SIG-M5 treated with dmso at 0.1 percent for 504 hours (cell line): ENCODE results near the gene CHPF.

Experiments used
- DNase-seq: peaks from one replicate; lab custom pipeline; 2025; ENCODE audit not compliant: unreplicated experiment; lab: John Stamatoyannopoulos, UW

Gene CHPF

DNA sequence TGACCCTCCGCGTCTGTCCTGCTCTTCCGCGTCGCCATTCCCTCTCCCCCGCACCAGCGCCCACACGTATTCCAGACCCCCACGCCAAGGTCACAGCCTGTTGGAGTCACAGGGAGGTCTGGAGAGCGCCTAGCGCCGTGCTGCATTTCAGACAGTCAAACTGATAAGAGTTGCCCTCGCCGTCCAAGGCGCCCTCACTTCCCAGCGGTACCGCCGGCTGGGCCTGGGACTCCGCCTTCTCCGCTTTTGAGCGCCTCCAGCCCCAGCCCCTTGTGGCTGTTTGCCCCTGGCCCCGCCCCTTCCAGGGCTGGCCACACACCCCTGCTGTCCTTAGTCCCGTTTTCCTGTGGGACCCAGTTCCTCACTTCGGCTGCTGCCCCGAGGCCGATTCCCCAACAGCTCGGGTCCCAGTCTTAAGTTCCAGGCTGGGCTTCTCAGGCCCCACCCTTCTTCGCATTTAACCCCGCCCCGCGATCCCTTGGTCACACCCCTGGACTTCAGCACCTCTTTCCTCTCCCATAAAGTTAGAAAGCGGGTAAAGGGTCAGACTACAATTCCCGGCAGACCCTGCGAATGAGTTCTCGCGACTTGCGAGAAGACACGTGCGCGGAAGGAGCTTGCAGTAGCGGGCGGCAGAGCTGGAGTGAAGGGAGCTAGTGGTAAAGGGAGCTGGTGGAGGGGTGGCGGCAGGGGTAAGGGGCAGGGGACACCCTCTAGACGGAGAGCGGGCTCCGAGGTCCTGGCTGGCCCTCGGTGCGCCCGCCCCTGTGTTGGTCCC is 45.1 kb downstream of the CHPF start, which contains the start of gene GMPPA:
TSS of gene GMPPA (plus strand) at position 612 of the 778 bp plus-strand sequence. CDS start 1,085 bp downstream, outside the sequence.
- peak; percentile 99 for DNase-seq

DNA sequence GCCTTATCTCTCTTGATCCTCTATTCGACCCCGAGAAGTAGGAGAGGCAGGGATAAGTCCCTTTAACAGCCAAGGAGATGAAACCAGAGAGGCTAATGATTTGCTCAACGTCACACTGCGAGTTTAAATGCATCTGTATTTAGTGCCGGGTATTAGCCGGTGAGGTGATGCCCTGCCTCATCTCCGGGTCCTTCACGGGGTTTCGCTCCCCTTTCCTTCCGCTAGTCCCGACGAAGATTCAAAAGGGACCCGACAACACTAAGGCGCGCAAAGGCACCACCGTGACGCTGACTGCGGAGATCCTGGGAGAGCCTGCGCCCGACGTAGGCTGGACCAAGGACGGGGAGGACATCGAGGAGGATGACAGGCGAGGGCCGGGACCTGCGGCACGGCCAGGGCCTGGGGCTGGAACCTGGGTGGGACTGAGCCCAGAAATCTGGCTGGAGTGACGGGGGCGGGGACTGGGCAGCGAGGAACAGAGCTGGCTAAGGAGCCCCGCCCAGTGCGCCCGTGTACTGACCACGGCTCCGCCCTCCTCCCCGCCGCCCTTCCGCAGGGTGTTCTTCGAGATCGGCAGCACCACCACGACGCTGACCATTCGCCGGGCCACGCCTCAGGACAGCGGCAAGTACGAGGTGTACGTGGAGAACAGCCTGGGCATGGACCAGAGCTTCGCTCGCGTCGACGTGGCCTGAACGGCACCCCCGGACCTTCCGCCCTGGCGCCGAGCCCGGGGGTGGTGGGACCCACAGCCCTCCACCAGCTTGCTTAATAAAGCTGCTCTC is 45.9 kb downstream of the CHPF start:
- DNase-seq: peak; percentile 47

DNA sequence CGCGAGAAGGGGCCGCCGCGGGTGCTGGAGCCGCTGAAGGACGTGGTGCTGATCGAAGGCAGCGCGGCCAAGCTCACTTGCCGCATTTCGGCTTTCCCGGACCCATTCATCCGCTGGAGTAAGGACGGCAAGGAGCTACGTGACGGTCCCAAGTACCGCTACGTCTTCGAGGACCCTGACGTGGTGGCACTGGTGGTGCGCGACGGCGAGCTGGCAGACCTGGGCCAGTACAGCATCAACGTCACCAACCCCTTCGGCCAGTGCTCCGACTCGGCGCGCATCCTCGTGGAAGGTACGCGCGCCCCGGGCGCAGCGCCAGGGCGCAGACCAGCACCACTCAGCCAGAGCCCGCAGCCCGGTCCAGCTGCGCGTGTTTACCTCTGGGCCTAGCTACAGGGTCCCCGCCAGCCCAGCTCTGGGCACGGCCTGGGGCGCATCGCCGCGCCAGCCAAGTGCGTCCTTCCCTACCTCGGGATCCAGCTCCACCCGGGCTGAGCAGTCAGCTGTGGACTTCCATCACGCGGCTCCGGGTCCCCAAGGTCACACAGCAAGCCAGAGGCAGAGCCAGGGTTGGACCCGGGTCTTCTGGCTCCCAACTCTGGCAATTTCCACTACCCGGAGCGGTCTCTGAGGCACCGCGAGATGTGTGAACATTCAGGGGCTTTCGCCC is 46.6 kb downstream of the CHPF start:
- DNase-seq: no peak

GRCh38 chr2:219496247-219496824 is 47.3 kb downstream of the CHPF start:
- no peak for DNase-seq

DNA sequence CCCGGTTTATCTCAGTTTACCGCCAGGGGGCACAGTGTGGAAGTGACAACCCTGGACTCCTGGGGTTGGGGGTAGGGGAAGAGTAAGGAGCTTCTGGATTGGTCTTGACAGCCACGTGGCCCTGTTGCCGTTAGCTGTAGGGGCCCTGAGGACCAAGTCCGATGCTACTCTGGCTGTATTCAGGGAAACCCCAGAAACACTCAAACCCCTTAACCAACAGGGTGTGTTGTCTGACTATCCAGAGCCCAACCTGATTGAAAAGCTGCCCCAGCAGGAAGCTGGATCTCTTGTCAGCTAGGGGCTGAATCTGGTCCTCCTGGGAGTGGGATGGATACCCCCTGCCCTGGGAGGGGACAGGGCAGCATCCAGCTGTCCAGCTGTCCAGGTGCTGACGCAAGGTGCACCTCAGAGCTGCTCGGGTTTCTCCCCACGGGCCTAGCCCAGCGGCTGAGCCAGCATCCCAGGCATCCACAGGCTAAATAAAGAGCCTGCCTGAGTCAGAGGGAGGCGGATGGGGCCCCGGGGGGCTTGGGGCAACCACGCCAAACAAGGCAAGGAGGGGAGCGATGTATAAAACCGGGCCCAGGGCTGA is 48.0 kb downstream of the CHPF start:
- DNase-seq: peak; percentile 79

- no peak for DNase-seq
Observed at GRCh38 chr2:219494952-219495530, 48.6 kb downstream of the CHPF start.

- DNase-seq: no peak
Observed at GRCh38 chr2:219493086-219493485, 50.5 kb downstream of the CHPF start.

DNA sequence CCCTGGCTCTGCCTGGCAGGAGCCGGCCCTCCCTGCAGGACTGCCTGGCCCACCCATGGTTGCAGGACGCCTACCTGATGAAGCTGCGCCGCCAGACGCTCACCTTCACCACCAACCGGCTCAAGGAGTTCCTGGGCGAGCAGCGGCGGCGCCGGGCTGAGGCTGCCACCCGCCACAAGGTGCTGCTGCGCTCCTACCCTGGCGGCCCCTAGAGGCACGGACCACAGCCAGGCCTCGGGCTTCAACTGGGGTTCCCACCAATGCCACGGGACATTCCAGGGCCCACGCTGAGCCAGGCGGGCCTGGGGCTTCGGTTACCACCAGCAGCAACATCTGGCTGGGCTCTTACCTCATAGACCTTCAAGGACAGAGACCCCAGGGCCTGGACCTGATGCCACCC is 51.0 kb downstream of the CHPF start:
- DNase-seq: no peak

- DNase-seq: no peak
Observed at GRCh38 chr2:219491278-219491963, 52.2 kb downstream of the CHPF start.

- DNase-seq: no peak
Observed at GRCh38 chr2:219490600-219491130, 52.9 kb downstream of the CHPF start.

DNA sequence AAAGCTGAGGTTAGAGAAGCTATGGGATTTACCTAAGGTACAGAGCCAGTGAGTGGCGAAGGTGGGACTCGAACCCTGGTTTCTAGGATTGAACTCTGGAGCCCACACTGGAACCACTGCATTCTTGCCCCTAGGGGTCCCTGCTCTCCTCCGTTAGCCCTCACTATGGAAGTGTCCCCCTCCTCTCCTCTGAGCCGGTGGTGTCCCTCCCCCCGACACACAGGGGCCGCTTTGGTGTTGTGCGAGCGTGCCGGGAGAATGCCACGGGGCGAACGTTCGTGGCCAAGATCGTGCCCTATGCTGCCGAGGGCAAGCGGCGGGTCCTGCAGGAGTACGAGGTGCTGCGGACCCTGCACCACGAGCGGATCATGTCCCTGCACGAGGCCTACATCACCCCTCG is 53.4 kb downstream of the CHPF start:
- no peak for DNase-seq

DNA sequence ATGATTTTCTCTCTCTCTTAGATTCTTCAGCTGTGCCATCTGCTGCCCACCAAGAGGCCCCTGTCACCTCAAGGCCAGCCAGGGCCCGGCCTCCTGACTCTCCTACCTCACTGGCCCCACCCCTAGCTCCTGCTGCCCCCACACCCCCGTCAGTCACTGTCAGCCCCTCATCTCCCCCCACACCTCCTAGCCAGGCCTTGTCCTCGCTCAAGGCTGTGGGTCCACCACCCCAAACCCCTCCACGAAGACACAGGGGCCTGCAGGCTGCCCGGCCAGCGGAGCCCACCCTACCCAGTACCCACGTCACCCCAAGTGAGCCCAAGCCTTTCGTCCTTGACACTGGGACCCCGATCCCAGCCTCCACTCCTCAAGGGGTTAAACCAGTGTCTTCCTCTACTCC is 54.3 kb downstream of the CHPF start:
- no peak for DNase-seq
